Measurements from ENCODE around the gene SCD5. TPM values are rescaled to one million over a fixed set of nuclear protein-coding genes. Genes with fewer than 3 reads are reported as not detected.

SCD5 gene
- total and polyA plus RNA-seq, 2 of the 8 experiments (the other 6 are each of a cell fraction or from before 2014, with no cell fraction given): 0.92 to 1.2 TPM

DNA sequence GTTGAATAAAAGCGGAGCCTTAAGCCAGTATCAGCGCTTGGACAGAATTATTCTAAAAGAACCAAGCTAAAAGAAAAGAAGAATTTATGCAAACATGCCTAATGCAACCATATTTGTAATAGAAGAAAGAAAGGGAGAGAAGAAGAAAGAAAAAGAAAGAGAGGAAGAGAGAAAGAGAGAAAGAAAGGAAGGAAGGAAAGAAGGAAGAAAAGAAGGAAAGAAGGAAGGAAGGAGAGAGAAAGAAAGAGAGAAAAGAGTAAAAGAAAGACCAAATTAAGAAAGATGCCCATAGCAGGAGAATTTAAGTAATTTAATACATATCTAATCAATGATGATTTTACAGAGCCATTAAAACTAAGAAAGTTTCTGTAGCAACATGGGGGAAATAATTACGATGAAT lies 206.0 kb downstream of the SCD5 start (continued):
- TF ChIP-seq, protein P1, sequence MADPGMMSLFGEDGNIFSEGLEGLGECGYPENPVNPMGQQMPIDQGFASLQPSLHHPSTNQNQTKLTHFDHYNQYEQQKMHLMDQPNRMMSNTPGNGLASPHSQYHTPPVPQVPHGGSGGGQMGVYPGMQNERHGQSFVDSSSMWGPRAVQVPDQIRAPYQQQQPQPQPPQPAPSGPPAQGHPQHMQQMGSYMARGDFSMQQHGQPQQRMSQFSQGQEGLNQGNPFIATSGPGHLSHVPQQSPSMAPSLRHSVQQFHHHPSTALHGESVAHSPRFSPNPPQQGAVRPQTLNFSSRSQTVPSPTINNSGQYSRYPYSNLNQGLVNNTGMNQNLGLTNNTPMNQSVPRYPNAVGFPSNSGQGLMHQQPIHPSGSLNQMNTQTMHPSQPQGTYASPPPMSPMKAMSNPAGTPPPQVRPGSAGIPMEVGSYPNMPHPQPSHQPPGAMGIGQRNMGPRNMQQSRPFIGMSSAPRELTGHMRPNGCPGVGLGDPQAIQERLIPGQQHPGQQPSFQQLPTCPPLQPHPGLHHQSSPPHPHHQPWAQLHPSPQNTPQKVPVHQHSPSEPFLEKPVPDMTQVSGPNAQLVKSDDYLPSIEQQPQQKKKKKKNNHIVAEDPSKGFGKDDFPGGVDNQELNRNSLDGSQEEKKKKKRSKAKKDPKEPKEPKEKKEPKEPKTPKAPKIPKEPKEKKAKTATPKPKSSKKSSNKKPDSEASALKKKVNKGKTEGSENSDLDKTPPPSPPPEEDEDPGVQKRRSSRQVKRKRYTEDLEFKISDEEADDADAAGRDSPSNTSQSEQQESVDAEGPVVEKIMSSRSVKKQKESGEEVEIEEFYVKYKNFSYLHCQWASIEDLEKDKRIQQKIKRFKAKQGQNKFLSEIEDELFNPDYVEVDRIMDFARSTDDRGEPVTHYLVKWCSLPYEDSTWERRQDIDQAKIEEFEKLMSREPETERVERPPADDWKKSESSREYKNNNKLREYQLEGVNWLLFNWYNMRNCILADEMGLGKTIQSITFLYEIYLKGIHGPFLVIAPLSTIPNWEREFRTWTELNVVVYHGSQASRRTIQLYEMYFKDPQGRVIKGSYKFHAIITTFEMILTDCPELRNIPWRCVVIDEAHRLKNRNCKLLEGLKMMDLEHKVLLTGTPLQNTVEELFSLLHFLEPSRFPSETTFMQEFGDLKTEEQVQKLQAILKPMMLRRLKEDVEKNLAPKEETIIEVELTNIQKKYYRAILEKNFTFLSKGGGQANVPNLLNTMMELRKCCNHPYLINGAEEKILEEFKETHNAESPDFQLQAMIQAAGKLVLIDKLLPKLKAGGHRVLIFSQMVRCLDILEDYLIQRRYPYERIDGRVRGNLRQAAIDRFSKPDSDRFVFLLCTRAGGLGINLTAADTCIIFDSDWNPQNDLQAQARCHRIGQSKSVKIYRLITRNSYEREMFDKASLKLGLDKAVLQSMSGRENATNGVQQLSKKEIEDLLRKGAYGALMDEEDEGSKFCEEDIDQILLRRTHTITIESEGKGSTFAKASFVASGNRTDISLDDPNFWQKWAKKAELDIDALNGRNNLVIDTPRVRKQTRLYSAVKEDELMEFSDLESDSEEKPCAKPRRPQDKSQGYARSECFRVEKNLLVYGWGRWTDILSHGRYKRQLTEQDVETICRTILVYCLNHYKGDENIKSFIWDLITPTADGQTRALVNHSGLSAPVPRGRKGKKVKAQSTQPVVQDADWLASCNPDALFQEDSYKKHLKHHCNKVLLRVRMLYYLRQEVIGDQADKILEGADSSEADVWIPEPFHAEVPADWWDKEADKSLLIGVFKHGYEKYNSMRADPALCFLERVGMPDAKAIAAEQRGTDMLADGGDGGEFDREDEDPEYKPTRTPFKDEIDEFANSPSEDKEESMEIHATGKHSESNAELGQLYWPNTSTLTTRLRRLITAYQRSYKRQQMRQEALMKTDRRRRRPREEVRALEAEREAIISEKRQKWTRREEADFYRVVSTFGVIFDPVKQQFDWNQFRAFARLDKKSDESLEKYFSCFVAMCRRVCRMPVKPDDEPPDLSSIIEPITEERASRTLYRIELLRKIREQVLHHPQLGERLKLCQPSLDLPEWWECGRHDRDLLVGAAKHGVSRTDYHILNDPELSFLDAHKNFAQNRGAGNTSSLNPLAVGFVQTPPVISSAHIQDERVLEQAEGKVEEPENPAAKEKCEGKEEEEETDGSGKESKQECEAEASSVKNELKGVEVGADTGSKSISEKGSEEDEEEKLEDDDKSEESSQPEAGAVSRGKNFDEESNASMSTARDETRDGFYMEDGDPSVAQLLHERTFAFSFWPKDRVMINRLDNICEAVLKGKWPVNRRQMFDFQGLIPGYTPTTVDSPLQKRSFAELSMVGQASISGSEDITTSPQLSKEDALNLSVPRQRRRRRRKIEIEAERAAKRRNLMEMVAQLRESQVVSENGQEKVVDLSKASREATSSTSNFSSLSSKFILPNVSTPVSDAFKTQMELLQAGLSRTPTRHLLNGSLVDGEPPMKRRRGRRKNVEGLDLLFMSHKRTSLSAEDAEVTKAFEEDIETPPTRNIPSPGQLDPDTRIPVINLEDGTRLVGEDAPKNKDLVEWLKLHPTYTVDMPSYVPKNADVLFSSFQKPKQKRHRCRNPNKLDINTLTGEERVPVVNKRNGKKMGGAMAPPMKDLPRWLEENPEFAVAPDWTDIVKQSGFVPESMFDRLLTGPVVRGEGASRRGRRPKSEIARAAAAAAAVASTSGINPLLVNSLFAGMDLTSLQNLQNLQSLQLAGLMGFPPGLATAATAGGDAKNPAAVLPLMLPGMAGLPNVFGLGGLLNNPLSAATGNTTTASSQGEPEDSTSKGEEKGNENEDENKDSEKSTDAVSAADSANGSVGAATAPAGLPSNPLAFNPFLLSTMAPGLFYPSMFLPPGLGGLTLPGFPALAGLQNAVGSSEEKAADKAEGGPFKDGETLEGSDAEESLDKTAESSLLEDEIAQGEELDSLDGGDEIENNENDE (IDR thresholded peaks at IDR 0.05; ENCODE audit: insufficient replicate concordance, low read length): no peak
- TF ChIP-seq MAX (IDR thresholded peaks at IDR 0.05) (no peak), ATF2 (IDR thresholded peaks at IDR 0.05; ENCODE audit: low read length) (no peak), RAD21 (IDR thresholded peaks at IDR 0.05 in 1 of 2, conservative IDR thresholded peaks at IDR 0.05 in 1 of 2; ENCODE audit: low read depth in 2 of 2, low read length in 2 of 2) (no peak), POLR2AphosphoS5 (IDR thresholded peaks at IDR 0.05; ENCODE audit: low read depth, low read length) (no peak), RBBP5 (IDR thresholded peaks at IDR 0.05; ENCODE audit: borderline replicate concordance, low read depth, low read length) (no peak), KDM4A (IDR thresholded peaks at IDR 0.05; ENCODE audit: low read depth, low read length, severe bottlenecking) (no peak), RFX5 (IDR thresholded peaks at IDR 0.05; ENCODE audit: borderline replicate concordance, low read depth, low read length) (no peak)
